ENCODE measurements around the gene EXOSC5. TPM values are rescaled to one million over a fixed set of nuclear protein-coding genes. Genes with fewer than 3 reads are reported as not detected.

EXOSC5 gene
- total RNA-seq, 1 experiment from 2014 or later: 25.2 TPM

DNA sequence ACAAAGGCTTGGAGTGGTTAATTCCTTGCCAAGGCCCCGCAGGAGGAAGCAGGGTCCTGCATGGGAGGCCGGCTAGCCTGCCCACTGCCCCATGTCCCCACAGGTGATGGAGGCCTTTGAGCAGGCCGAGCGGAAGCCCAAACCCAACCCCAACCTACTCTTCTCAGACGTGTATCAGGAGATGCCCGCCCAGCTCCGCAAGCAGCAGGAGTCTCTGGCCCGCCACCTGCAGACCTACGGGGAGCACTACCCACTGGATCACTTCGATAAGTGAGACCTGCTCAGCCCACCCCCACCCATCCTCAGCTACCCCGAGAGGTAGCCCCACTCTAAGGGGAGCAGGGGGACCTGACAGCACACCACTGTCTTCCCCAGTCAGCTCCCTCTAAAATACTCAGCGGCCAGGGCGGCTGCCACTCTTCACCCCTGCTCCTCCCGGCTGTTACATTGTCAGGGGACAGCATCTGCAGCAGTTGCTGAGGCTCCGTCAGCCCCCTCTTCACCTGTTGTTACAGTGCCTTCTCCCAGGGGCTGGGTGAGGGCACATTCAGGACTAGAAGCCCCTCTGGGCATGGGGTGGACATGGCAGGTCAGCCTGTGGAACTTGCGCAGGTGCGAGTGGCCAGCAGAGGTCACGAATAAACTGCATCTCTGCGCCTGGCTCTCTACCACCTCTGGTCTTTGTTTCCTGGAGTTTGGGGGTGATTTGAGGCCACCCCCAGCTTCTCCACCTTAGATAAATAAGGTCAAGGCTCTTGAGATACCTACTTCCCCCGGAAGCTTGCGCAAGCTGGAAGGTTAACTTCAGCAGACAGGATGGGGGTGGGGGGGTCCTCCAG, 27.4 kb upstream of the EXOSC5 start:
- ChIA-PET CTCF (interaction anchor here (0.7 kb wide), 1 partner anchor 146 kb away, joined by 3 read pairs; no protein-coding TSS in a partner anchor), POLR2A (no interaction called here)
- Histone ChIP-seq H3K9me3 (ENCODE audit: control insufficient read depth, insufficient read depth, low read depth, low read length) (no peaks in the 10 kb centered on the region), H3K36me3 (ENCODE audit: control insufficient read depth, insufficient read depth, low read length) (no peaks in the 10 kb centered on the region), H3K27me3 (ENCODE audit: control insufficient read depth, insufficient read depth, low read length) (no peaks in the 10 kb centered on the region), H3K27ac (ENCODE audit: low read length) (no peak overlapping the region), H3K4me3 (ENCODE audit: low read depth in 2 of 2, low read length in 2 of 2) (no peak overlapping the region), H3K4me1 (ENCODE audit: control insufficient read depth, insufficient read depth, low read length) (no peaks in the 10 kb centered on the region)
- no TSS peak for BruUV-seq (replicated peaks)
- in situ Hi-C loops (cut with HindIII; ENCODE audit: low pct_unique_long_range_greater_than_20kb, low sequenced_read_pairs): no loop called here
- intact Hi-C loops (cut with micrococcal nuclease; ENCODE audit: unreplicated experiment): no loop called here
- TF ChIP-seq SIN3A (IDR thresholded peaks at IDR 0.05; ENCODE audit: borderline replicate concordance, insufficient read depth, low read depth, low read length) (no peak), REST (IDR thresholded peaks at IDR 0.05; ENCODE audit: insufficient read depth in 1 of 2, low read depth in 2 of 2, low read length in 1 of 2) (no peak), TCF7L2 (IDR thresholded peaks at IDR 0.05; ENCODE audit: low read depth, low read length) (no peak), POLR2AphosphoS5 (IDR thresholded peaks at IDR 0.05; ENCODE audit: low read depth, low read length) (no peak), CTCF (IDR thresholded peaks at IDR 0.05) (no peak)
- no peak for ATAC-seq
- no peak for DNase-seq (ENCODE audit: low read depth, low spot score)

GRCh38 chr19:41422955-41423354, 25.8 kb upstream of the EXOSC5 start:
- Histone ChIP-seq H3K27me3 (ENCODE audit: control insufficient read depth, insufficient read depth, low read length) (no peaks in the 10 kb centered on the region), H3K27ac (ENCODE audit: low read length) (no peak overlapping the region), H3K9me3 (ENCODE audit: control insufficient read depth, insufficient read depth, low read depth, low read length) (no peaks in the 10 kb centered on the region), H3K4me3 (ENCODE audit: low read depth in 2 of 2, low read length in 2 of 2) (no peak overlapping the region), H3K36me3 (ENCODE audit: control insufficient read depth, insufficient read depth, low read length) (no peaks in the 10 kb centered on the region), H3K4me1 (ENCODE audit: control insufficient read depth, insufficient read depth, low read length) (no peaks in the 10 kb centered on the region)
- CTCF ChIA-PET: no interaction called here
- intact Hi-C loops (cut with micrococcal nuclease; ENCODE audit: unreplicated experiment) (no loop called here), in situ Hi-C loops (cut with HindIII; ENCODE audit: low pct_unique_long_range_greater_than_20kb, low sequenced_read_pairs) (no loop called here)
- ATAC-seq (no peak), DNase-seq (ENCODE audit: low read depth, low spot score) (no peak)
- POLR2A ChIA-PET: no interaction called here
- BruUV-seq (replicated peaks): no TSS peak
- no peak for TF ChIP-seq CTCF (IDR thresholded peaks at IDR 0.05)
- no peak for TF ChIP-seq POLR2AphosphoS5 (IDR thresholded peaks at IDR 0.05; ENCODE audit: low read depth, low read length)
- TF ChIP-seq TCF7L2 (IDR thresholded peaks at IDR 0.05; ENCODE audit: low read depth, low read length): no peak
- no peak for TF ChIP-seq SIN3A (IDR thresholded peaks at IDR 0.05; ENCODE audit: borderline replicate concordance, insufficient read depth, low read depth, low read length)
- no peak for TF ChIP-seq REST (IDR thresholded peaks at IDR 0.05; ENCODE audit: insufficient read depth in 1 of 2, low read depth in 2 of 2, low read length in 1 of 2)

All from Panc1 (cell line).